GM12878 (cell line): ENCODE results near the gene WDR91. TPM values are rescaled to one million over a fixed set of nuclear protein-coding genes. Genes with fewer than 3 reads are reported as not detected.

Source experiments
- ATAC-seq: fragments of 200-7000 bp; cut with Tn5 transposase; 3 replicates; pipeline ENCODE4 v1.9.1; 2020; ENCODE audit warnings: mild to moderate bottlenecking, moderate library complexity
- BruUV-seq: library from RNA; stranded (reverse); fragments of 400-500 nt; replicated peaks from 2 replicates; lab custom pipeline; 2021; lab: Mats Ljungman, UMichigan
- CTCF ChIA-PET: fragments of 300-600 bp; sonication (Branson Sonifier 250); formaldehyde crosslinking; extraction: SDS; loops from one replicate; lab custom pipeline; 2021; ENCODE audit warnings: inconsistent platforms; lab: Yijun Ruan, JAX
- POLR2A ChIA-PET: fragments of 350-600 bp; formaldehyde crosslinking; extraction: SDS; loops from one replicate; lab custom pipeline; 2021; ENCODE audit warnings: inconsistent platforms; lab: Charles Lee
- RAD21 ChIA-PET: fragments of 300-600 bp; sonication (Branson Sonifier 250); formaldehyde crosslinking; loops from one replicate; lab custom pipeline; 2023; ENCODE audit warnings: antibody characterized with exemption; ENCODE audit not compliant: unreplicated experiment; lab: Charles Lee
- SMC1A ChIA-PET: fragments of 300-600 bp; sonication (Branson Sonifier 250); formaldehyde crosslinking; loops from one replicate; lab custom pipeline; 2023; ENCODE audit not compliant: unreplicated experiment, uncharacterized antibody; lab: Charles Lee
- DNase-seq: peaks from one replicate; pipeline ENCODE4 v3.0.0-alpha.2; 2011; ENCODE audit warnings: low read depth, low spot score
- FAIRE-seq: peaks from 3 replicates; lab custom pipeline; 2011; peaks lifted over from hg19 to GRCh38; lab: Jason Lieb, UNC
- H2AFZ ChIP-seq: 2 replicates; pipeline ENCODE4 v1.6.0; 2011; ENCODE audit warnings: low read depth, low read length, control low read depth; ENCODE audit not compliant: control insufficient read depth
- H3K27ac ChIP-seq: 2 replicates; pipeline ENCODE4 v1.5.1; 2011; ENCODE audit warnings: control low read depth; ENCODE audit not compliant: control insufficient read depth, insufficient read depth
- H3K27me3 ChIP-seq, 2 experiments: replicated peaks in 1 of 2; 2 replicates each; pipeline versions ENCODE4 v1.6.0 to v1.6.1; 2011; ENCODE audit warnings: low read length in 1 of 2; ENCODE audit not compliant: control insufficient read depth in 2 of 2, insufficient read depth in 2 of 2
- H3K36me3 ChIP-seq, 2 experiments: 2 replicates each; pipeline ENCODE4 v1.5.1; 2011; ENCODE audit warnings: low read length in 1 of 2; ENCODE audit not compliant: control insufficient read depth in 2 of 2, insufficient read depth in 2 of 2
- H3K4me1 ChIP-seq: 2 replicates; pipeline ENCODE4 v1.6.1; 2011; ENCODE audit warnings: mild to moderate bottlenecking, low read length, moderate library complexity, mixed read lengths; ENCODE audit not compliant: control insufficient read depth, insufficient read depth
- H3K4me2 ChIP-seq: 2 replicates; pipeline ENCODE4 v1.6.0; 2011; ENCODE audit warnings: control low read depth; ENCODE audit not compliant: control insufficient read depth, insufficient read depth
- H3K4me3 ChIP-seq: fragments of 200-600 bp; sonication (generic); 2 replicates; pipeline ENCODE4 v1.5.1; 2016
- H3K79me2 ChIP-seq: 2 replicates; pipeline ENCODE4 v1.6.0; 2011; ENCODE audit warnings: low read length; ENCODE audit not compliant: control insufficient read depth, insufficient read depth
- H3K9ac ChIP-seq: 2 replicates; pipeline ENCODE4 v1.8.0; 2011; ENCODE audit warnings: low read length, control low read depth, mixed read lengths; ENCODE audit not compliant: control insufficient read depth, insufficient read depth
- H3K9me3 ChIP-seq: replicated peaks from 3 replicates; pipeline ENCODE4 v1.5.1; 2011; ENCODE audit warnings: mild to moderate bottlenecking, low read length; ENCODE audit not compliant: control insufficient read depth, insufficient read depth
- H4K20me1 ChIP-seq: 2 replicates; pipeline ENCODE4 v1.6.0; 2011; ENCODE audit not compliant: control insufficient read depth, insufficient read depth
- ASH2L ChIP-seq: fragments of 300-600, 200-600 bp; sonication (generic); IDR thresholded peaks from 2 replicates; pipeline ENCODE4 v1.6.1; 2017; ENCODE audit warnings: low read depth, mild to moderate bottlenecking, borderline replicate concordance
- BACH1 ChIP-seq: fragments of 450-650 bp; IDR thresholded peaks from 2 replicates; pipeline ENCODE4 v1.6.1; 2017; ENCODE audit warnings: mild to moderate bottlenecking, borderline replicate concordance
- BCL3 ChIP-seq: IDR thresholded peaks from 2 replicates; pipeline ENCODE4 v1.6.1; 2011; ENCODE audit warnings: borderline replicate concordance, low read depth, mild to moderate bottlenecking, moderate library complexity, low read length; ENCODE audit not compliant: insufficient read depth, poor library complexity, severe bottlenecking
- CEBPB ChIP-seq, 2 experiments: fragments of 150-350 bp in 1 of 2; IDR thresholded peaks; 2 replicates each; pipeline ENCODE4 v1.6.1; 2012 to 2014; ENCODE audit warnings: low read depth in 2 of 2, low read length in 2 of 2, borderline replicate concordance in 1 of 2, inconsistent platforms in 1 of 2
- EZH2 ChIP-seq: IDR thresholded peaks from 2 replicates; pipeline ENCODE4 v1.6.1; 2012; ENCODE audit warnings: low read depth, mild to moderate bottlenecking, control low read depth, inconsistent platforms, low read length, borderline replicate concordance; ENCODE audit not compliant: control insufficient read depth
- FOS ChIP-seq: IDR thresholded peaks from 3 replicates; pipeline ENCODE4 v1.6.1; 2011; ENCODE audit warnings: borderline replicate concordance; ENCODE audit not compliant: insufficient read length; ENCODE audit errors: extremely low read depth
- MEF2A ChIP-seq: IDR thresholded peaks from 2 replicates; pipeline ENCODE4 v1.6.1; 2011; ENCODE audit warnings: low read depth, mild to moderate bottlenecking, low read length, moderate library complexity; ENCODE audit not compliant: insufficient read depth
- SMC3 ChIP-seq: IDR thresholded peaks from 2 replicates; pipeline ENCODE4 v1.6.1; 2011; ENCODE audit warnings: low read length, improper control_type of control experiment, borderline replicate concordance
- SRF ChIP-seq, 2 experiments: IDR thresholded peaks; 2 replicates each; pipeline ENCODE4 v1.6.1; 2011; ENCODE audit warnings: low read depth in 2 of 2, low read length in 2 of 2, mild to moderate bottlenecking in 1 of 2, moderate library complexity in 1 of 2
- TCF7 ChIP-seq: IDR thresholded peaks from 2 replicates; pipeline ENCODE4 v1.6.1; 2014; ENCODE audit warnings: antibody characterized with exemption, borderline replicate concordance
- ZBED1 ChIP-seq: IDR thresholded peaks from 2 replicates; pipeline ENCODE4 v1.6.1; 2016; ENCODE audit warnings: borderline replicate concordance
- ZBTB11 ChIP-seq: fragments of 450-650 bp; formaldehyde crosslinking; IDR thresholded peaks from 2 replicates; pipeline ENCODE4 v1.5.0; 2022; ENCODE audit warnings: mild to moderate bottlenecking, missing genetic modification characterization
- ZBTB40 ChIP-seq: fragments of 450-650 bp; IDR thresholded peaks from 2 replicates; pipeline ENCODE4 v1.6.1; 2016; ENCODE audit warnings: mild to moderate bottlenecking, moderate library complexity, borderline replicate concordance
- ZSCAN29 ChIP-seq: fragments of 450-650 bp; IDR thresholded peaks from 2 replicates; pipeline ENCODE4 v1.6.1; 2017; ENCODE audit warnings: mild to moderate bottlenecking, moderate library complexity
- WGBS: methylation state at CpG from one replicate; pipeline ENCODE4 v1.1.6; 2016; ENCODE audit warnings: low lambda C conversion rate; ENCODE audit not compliant: insufficient replicate concordance, insufficient coverage; ENCODE audit errors: missing lambda C conversion rate; 5-methylcytosine and 5-hydroxymethylcytosine counted together
- in situ Hi-C: fragments of 300-500 bp; cut with MboI; formaldehyde crosslinking; loops from 9 replicates; pipeline ENCODE4 v1.14.3; 2018; ENCODE audit warnings: mixed read lengths
- intact Hi-C: fragments of 100-400 bp; cut with micrococcal nuclease; formaldehyde crosslinking; loops from one replicate; pipeline ENCODE4 v1.14.2; 2022; ENCODE audit not compliant: unreplicated experiment
- polyA plus RNA-seq, 11 experiments: library from polyadenylated mRNA; depleted of rRNA in 4 of 11; unstranded in 6 of 11; stranded (reverse) in 5 of 11; fragments of >200 nt; fragmentation: Nextera tagmentation in 4 of 11; fragmentation: Illumina TruSeq in 1 of 11; extraction: Ambion mirVana in 4 of 11; extraction: Trizol in 1 of 11; gene quantifications; 1 replicate in 1 of 11; 2 replicates in 10 of 11; pipeline versions ENCODE4 v1.2.1 to v1.2.3, GENCODE V29; 2011 to 2016; ENCODE audit warnings: inconsistent platforms in 2 of 11, missing spikeins in 2 of 11, low read depth in 1 of 11
- total RNA-seq, 4 experiments: library from RNA; depleted of rRNA in 3 of 4; stranded (reverse); fragments of >200 nt in 3 of 4; fragmentation: Illumina TruSeq in 1 of 4; extraction: Trizol in 1 of 4; gene quantifications; 2 replicates each; pipeline versions ENCODE4 v1.2.1 to v1.2.3, GENCODE V29; 2013 to 2021

Gene WDR91
- total and polyA plus RNA-seq, 10 of the 15 experiments (the other 5 are each of a cell fraction or from before 2014, with no cell fraction given) = 7.6 to 83.3 (median 16.5) TPM

- FAIRE-seq (no peak), ATAC-seq (no peak), DNase-seq (no peak)
- H3K4me3 ChIP-seq = no peak overlapping the region
- no peaks in the 10 kb centered on the region for H4K20me1 ChIP-seq
- ChIA-PET CTCF (interaction anchor here (0.8 to 1.3 kb wide), 2 partner anchors 10 to 26 kb away, joined by 3 to 6 read pairs; no protein-coding TSS in a partner anchor), POLR2A (interaction anchor here (0.7 to 1.5 kb wide), 5 partner anchors 8 to 28 kb away, joined by 3 to 10 read pairs (median 4); no protein-coding TSS in a partner anchor), SMC1A (interaction anchor here (0.8 to 4.0 kb wide), 6 partner anchors 9 to 470 kb away, joined by 3 to 29 read pairs (median 5); no protein-coding TSS in a partner anchor), RAD21 (interaction anchor here (0.7 to 3.8 kb wide), 3 partner anchors 13 to 214 kb away, joined by 3 to 28 read pairs (median 3); partner anchors contain the start of gene AGBL3)
- H2AFZ ChIP-seq = no peak overlapping the region
- H3K36me3 ChIP-seq = peaks cover 17 to 58% of the 10 kb centered on the region in 2 experiments
- H3K9me3 ChIP-seq = no peaks in the 10 kb centered on the region
- no peaks in the 10 kb centered on the region for H3K27me3 ChIP-seq
- H3K9ac ChIP-seq = no peak overlapping the region
- no peak overlapping the region for H3K27ac ChIP-seq
- 99% methylated on average over 3 of the region's 3 CpGs for WGBS
- H3K4me1 ChIP-seq = peaks cover 12% of the 10 kb centered on the region
- H3K4me2 ChIP-seq = peak overlapping the region; percentile 45
- in situ Hi-C loops = no loop called here
- intact Hi-C loops = no loop called here
- peaks cover 36% of the 10 kb centered on the region for H3K79me2 ChIP-seq
- BruUV-seq = no TSS peak
- TF ChIP-seq BCL3 (no peak), ZSCAN29 (no peak), CEBPB (IDR thresholded peaks at IDR 0.05; ENCODE audit: borderline replicate concordance in 1 of 2, low read depth in 2 of 2, low read length in 2 of 2) (no peak), SMC3 (no peak), ZBTB11 (CRISPR knock-in tag) (no peak), TCF7 (no peak), ZBTB40 (no peak), MEF2A (no peak), BACH1 (no peak), FOS (no peak), ZBED1 (no peak), ASH2L (no peak), EZH2 (no peak), SRF (IDR thresholded peaks at IDR 0.05; ENCODE audit: low read depth in 2 of 2, low read length in 2 of 2) (no peak)
These were observed 10.4 kb downstream of the WDR91 start for GRCh38 chr7:135200821-135201331.
